ENCODE data around the gene MORN1. TPM values are rescaled to one million over a fixed set of nuclear protein-coding genes. Genes with fewer than 3 reads are reported as not detected.
A peak's percentile ranks its signal among the peaks of the same experiment; 100 is the strongest.
"Not testable (repeated sequence)": the region's sequence is repeated elsewhere in the genome, so short reads cannot be mapped to it uniquely, and the experiment has no call there.

The MORN1 gene
- total RNA-seq, 1 donor from 2014 or later = 11.8 TPM

- Histone ChIP-seq H3K36me3 (no peaks in the 10 kb centered on the region), H3K27me3 (no peaks in the 10 kb centered on the region), H3K4me1 (peaks cover 38% of the 10 kb centered on the region), H3K9me3 (no peaks in the 10 kb centered on the region), H3K4me3 (no peak overlapping the region), H3K27ac (peak overlapping the region; percentile 29)
- intact Hi-C loops (cut with DNase I) = no loop called here
- no peak for DNase-seq (ENCODE audit: extremely low spot score in 2 of 2)
- TF ChIP-seq POLR2AphosphoS5 (IDR thresholded peaks at IDR 0.05; ENCODE audit: insufficient read depth in 1 of 2, low read depth in 1 of 2) (no peak), POLR2A (IDR thresholded peaks at IDR 0.05) (no peak)
- TF ChIP-seq, protein P1, sequence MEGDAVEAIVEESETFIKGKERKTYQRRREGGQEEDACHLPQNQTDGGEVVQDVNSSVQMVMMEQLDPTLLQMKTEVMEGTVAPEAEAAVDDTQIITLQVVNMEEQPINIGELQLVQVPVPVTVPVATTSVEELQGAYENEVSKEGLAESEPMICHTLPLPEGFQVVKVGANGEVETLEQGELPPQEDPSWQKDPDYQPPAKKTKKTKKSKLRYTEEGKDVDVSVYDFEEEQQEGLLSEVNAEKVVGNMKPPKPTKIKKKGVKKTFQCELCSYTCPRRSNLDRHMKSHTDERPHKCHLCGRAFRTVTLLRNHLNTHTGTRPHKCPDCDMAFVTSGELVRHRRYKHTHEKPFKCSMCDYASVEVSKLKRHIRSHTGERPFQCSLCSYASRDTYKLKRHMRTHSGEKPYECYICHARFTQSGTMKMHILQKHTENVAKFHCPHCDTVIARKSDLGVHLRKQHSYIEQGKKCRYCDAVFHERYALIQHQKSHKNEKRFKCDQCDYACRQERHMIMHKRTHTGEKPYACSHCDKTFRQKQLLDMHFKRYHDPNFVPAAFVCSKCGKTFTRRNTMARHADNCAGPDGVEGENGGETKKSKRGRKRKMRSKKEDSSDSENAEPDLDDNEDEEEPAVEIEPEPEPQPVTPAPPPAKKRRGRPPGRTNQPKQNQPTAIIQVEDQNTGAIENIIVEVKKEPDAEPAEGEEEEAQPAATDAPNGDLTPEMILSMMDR (IDR thresholded peaks at IDR 0.05) = no peak
Observed at GRCh38 chr1:2334366-2334765, 57.0 kb downstream of the MORN1 start.

DNA sequence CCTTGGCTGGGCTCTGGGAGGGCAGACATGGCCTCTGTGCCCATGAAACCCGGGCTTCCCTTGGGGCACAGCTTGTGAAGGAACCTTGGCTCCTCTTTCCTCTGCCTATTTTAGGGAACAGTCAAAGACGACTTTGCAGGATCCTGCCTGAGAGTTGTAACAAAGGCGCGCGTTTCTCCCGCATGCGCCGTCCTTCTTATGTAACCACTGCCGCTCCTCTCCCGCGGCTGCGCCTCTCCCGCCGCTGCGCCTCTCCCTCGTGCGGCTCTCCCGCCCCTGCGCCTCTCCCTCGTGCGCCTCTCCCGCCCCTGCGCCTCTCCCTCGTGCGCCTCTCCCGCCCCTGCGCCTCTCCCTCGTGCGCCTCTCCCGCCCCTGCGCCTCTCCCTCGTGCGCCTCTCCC is 59.8 kb downstream of the MORN1 start:
- intact Hi-C loops (cut with DNase I); H3K4me3 ChIP-seq; DNase-seq (ENCODE audit: extremely low spot score in 2 of 2); H3K27me3 ChIP-seq; H3K36me3 ChIP-seq; H3K9me3 ChIP-seq: not testable (repeated sequence)
- H3K4me1 ChIP-seq = peaks cover 38% of the 10 kb centered on the region
- peak overlapping the region; percentile 74 for H3K27ac ChIP-seq

DNA sequence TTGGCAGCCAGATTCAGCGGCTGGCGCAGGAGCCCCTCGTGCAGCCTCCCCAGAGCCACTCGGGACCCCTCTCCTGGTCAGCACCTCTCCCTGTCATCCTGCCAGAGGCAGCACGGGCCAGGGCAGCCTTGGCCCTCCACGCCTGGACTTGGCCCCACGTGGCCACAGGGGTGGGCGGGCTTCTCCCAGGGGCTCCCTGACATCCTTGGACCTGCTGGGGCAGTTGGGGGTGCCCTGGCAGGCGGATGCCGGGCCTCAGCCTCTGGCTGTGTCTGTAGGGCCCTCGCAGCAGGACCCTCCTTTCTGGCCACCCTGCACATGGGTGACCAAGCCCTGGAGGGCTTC is 60.2 kb downstream of the MORN1 start:
- no peaks in the 10 kb centered on the region for H3K27me3 ChIP-seq
- no peak for DNase-seq (ENCODE audit: extremely low spot score in 2 of 2)
- H3K27ac ChIP-seq = peak overlapping the region; percentile 74
- no peaks in the 10 kb centered on the region for H3K36me3 ChIP-seq
- peaks cover 37% of the 10 kb centered on the region for H3K4me1 ChIP-seq
- intact Hi-C loops (cut with DNase I) = no loop called here
- TF ChIP-seq POLR2A (IDR thresholded peaks at IDR 0.05) (no peak), POLR2AphosphoS5 (IDR thresholded peaks at IDR 0.05; ENCODE audit: insufficient read depth in 1 of 2, low read depth in 1 of 2) (peak in 1 of 2 donors; percentile 38)
- TF ChIP-seq, protein P1 (IDR thresholded peaks at IDR 0.05) = no peak
- H3K9me3 ChIP-seq = no peaks in the 10 kb centered on the region
- H3K4me3 ChIP-seq = no peak overlapping the region

GRCh38 chr1:2330519-2331199 is 60.7 kb downstream of the MORN1 start:
- no peak for DNase-seq (ENCODE audit: extremely low spot score in 2 of 2)
- peak; percentile 30 to 65 for TF ChIP-seq POLR2AphosphoS5 (IDR thresholded peaks at IDR 0.05; ENCODE audit: insufficient read depth in 1 of 2, low read depth in 1 of 2)
- no peak for TF ChIP-seq POLR2A (IDR thresholded peaks at IDR 0.05)
- TF ChIP-seq, protein P1 (IDR thresholded peaks at IDR 0.05) = no peak
- Histone ChIP-seq H3K4me1 (peaks cover 31% of the 10 kb centered on the region), H3K27ac (peak overlapping the region; percentile 74), H3K36me3 (no peaks in the 10 kb centered on the region), H3K9me3 (no peaks in the 10 kb centered on the region), H3K27me3 (no peaks in the 10 kb centered on the region), H3K4me3 (peak overlapping the region in 1 of 2 donors; percentile 22)
- intact Hi-C loops (cut with DNase I) = no loop called here

- H3K9me3 ChIP-seq = no peaks in the 10 kb centered on the region
- TF ChIP-seq POLR2A (IDR thresholded peaks at IDR 0.05) (no peak), POLR2AphosphoS5 (IDR thresholded peaks at IDR 0.05; ENCODE audit: insufficient read depth in 1 of 2, low read depth in 1 of 2) (no peak)
- TF ChIP-seq, protein P1 (IDR thresholded peaks at IDR 0.05) = no peak
- no peaks in the 10 kb centered on the region for H3K36me3 ChIP-seq
- H3K4me1 ChIP-seq = peaks cover 25% of the 10 kb centered on the region
- H3K27me3 ChIP-seq = no peaks in the 10 kb centered on the region
- no peak overlapping the region for H3K27ac ChIP-seq
- no peak for DNase-seq (ENCODE audit: extremely low spot score in 2 of 2)
- intact Hi-C loops (cut with DNase I) = no loop called here
- H3K4me3 ChIP-seq = no peak overlapping the region
Observed at GRCh38 chr1:2330035-2330434, 61.3 kb downstream of the MORN1 start.
